GM12878 (cell line): ENCODE results near the gene NELL1. TPM values are rescaled to one million over a fixed set of nuclear protein-coding genes. Genes with fewer than 3 reads are reported as not detected.

Experiments used
- ATAC-seq: fragments of 200-7000 bp; cut with Tn5 transposase; 3 replicates; pipeline ENCODE4 v1.9.1; 2020; ENCODE audit warnings: mild to moderate bottlenecking, moderate library complexity
- BruUV-seq: library from RNA; stranded (reverse); fragments of 400-500 nt; replicated peaks from 2 replicates; lab custom pipeline; 2021; lab: Mats Ljungman, UMichigan
- CTCF ChIA-PET: fragments of 300-600 bp; sonication (Branson Sonifier 250); formaldehyde crosslinking; extraction: SDS; loops from one replicate; lab custom pipeline; 2021; ENCODE audit warnings: inconsistent platforms; lab: Yijun Ruan, JAX
- POLR2A ChIA-PET: fragments of 350-600 bp; formaldehyde crosslinking; extraction: SDS; loops from one replicate; lab custom pipeline; 2021; ENCODE audit warnings: inconsistent platforms; lab: Charles Lee
- RAD21 ChIA-PET: fragments of 300-600 bp; sonication (Branson Sonifier 250); formaldehyde crosslinking; loops from one replicate; lab custom pipeline; 2023; ENCODE audit warnings: antibody characterized with exemption; ENCODE audit not compliant: unreplicated experiment; lab: Charles Lee
- SMC1A ChIA-PET: fragments of 300-600 bp; sonication (Branson Sonifier 250); formaldehyde crosslinking; loops from one replicate; lab custom pipeline; 2023; ENCODE audit not compliant: unreplicated experiment, uncharacterized antibody; lab: Charles Lee
- DNase-seq: peaks from one replicate; pipeline ENCODE4 v3.0.0-alpha.2; 2011; ENCODE audit warnings: low read depth, low spot score
- FAIRE-seq: peaks from 3 replicates; lab custom pipeline; 2011; peaks lifted over from hg19 to GRCh38; lab: Jason Lieb, UNC
- H2AFZ ChIP-seq: 2 replicates; pipeline ENCODE4 v1.6.0; 2011; ENCODE audit warnings: low read depth, low read length, control low read depth; ENCODE audit not compliant: control insufficient read depth
- H3K27ac ChIP-seq: 2 replicates; pipeline ENCODE4 v1.5.1; 2011; ENCODE audit warnings: control low read depth; ENCODE audit not compliant: control insufficient read depth, insufficient read depth
- H3K27me3 ChIP-seq, 2 experiments: replicated peaks in 1 of 2; 2 replicates each; pipeline versions ENCODE4 v1.6.0 to v1.6.1; 2011; ENCODE audit warnings: low read length in 1 of 2; ENCODE audit not compliant: control insufficient read depth in 2 of 2, insufficient read depth in 2 of 2
- H3K36me3 ChIP-seq, 2 experiments: 2 replicates each; pipeline ENCODE4 v1.5.1; 2011; ENCODE audit warnings: low read length in 1 of 2; ENCODE audit not compliant: control insufficient read depth in 2 of 2, insufficient read depth in 2 of 2
- H3K4me1 ChIP-seq: 2 replicates; pipeline ENCODE4 v1.6.1; 2011; ENCODE audit warnings: mild to moderate bottlenecking, low read length, moderate library complexity, mixed read lengths; ENCODE audit not compliant: control insufficient read depth, insufficient read depth
- H3K4me2 ChIP-seq: 2 replicates; pipeline ENCODE4 v1.6.0; 2011; ENCODE audit warnings: control low read depth; ENCODE audit not compliant: control insufficient read depth, insufficient read depth
- H3K4me3 ChIP-seq: fragments of 200-600 bp; sonication (generic); 2 replicates; pipeline ENCODE4 v1.5.1; 2016
- H3K79me2 ChIP-seq: 2 replicates; pipeline ENCODE4 v1.6.0; 2011; ENCODE audit warnings: low read length; ENCODE audit not compliant: control insufficient read depth, insufficient read depth
- H3K9ac ChIP-seq: 2 replicates; pipeline ENCODE4 v1.8.0; 2011; ENCODE audit warnings: low read length, control low read depth, mixed read lengths; ENCODE audit not compliant: control insufficient read depth, insufficient read depth
- H3K9me3 ChIP-seq: replicated peaks from 3 replicates; pipeline ENCODE4 v1.5.1; 2011; ENCODE audit warnings: mild to moderate bottlenecking, low read length; ENCODE audit not compliant: control insufficient read depth, insufficient read depth
- H4K20me1 ChIP-seq: 2 replicates; pipeline ENCODE4 v1.6.0; 2011; ENCODE audit not compliant: control insufficient read depth, insufficient read depth
- MEF2A ChIP-seq: IDR thresholded peaks from 2 replicates; pipeline ENCODE4 v1.6.1; 2011; ENCODE audit warnings: low read depth, mild to moderate bottlenecking, low read length, moderate library complexity; ENCODE audit not compliant: insufficient read depth
- MXI1 ChIP-seq: fragments of 150-350 bp; IDR thresholded peaks from 2 replicates; pipeline ENCODE4 v1.6.1; 2011; ENCODE audit warnings: low read depth, mild to moderate bottlenecking, inconsistent platforms, low read length, improper control_type of control experiment
- SMC3 ChIP-seq: IDR thresholded peaks from 2 replicates; pipeline ENCODE4 v1.6.1; 2011; ENCODE audit warnings: low read length, improper control_type of control experiment, borderline replicate concordance
- SREBF2 ChIP-seq: IDR thresholded peaks from 2 replicates; pipeline ENCODE4 v1.6.1; 2012; ENCODE audit warnings: mild to moderate bottlenecking, low read length
- SUPT20H ChIP-seq: IDR thresholded peaks from 2 replicates; pipeline ENCODE4 v1.6.1; 2011; ENCODE audit warnings: low read depth, mild to moderate bottlenecking, low read length, moderate library complexity, borderline replicate concordance; ENCODE audit not compliant: control insufficient read depth
- ZNF592 ChIP-seq: fragments of 450-650 bp; IDR thresholded peaks from 2 replicates; pipeline ENCODE4 v1.6.1; 2017; ENCODE audit warnings: mild to moderate bottlenecking, moderate library complexity
- WGBS: methylation state at CpG from one replicate; pipeline ENCODE4 v1.1.6; 2016; ENCODE audit warnings: low lambda C conversion rate; ENCODE audit not compliant: insufficient replicate concordance, insufficient coverage; ENCODE audit errors: missing lambda C conversion rate; 5-methylcytosine and 5-hydroxymethylcytosine counted together
- in situ Hi-C: fragments of 300-500 bp; cut with MboI; formaldehyde crosslinking; loops from 9 replicates; pipeline ENCODE4 v1.14.3; 2018; ENCODE audit warnings: mixed read lengths
- intact Hi-C: fragments of 100-400 bp; cut with micrococcal nuclease; formaldehyde crosslinking; loops from one replicate; pipeline ENCODE4 v1.14.2; 2022; ENCODE audit not compliant: unreplicated experiment
- polyA plus RNA-seq, 11 experiments: library from polyadenylated mRNA; depleted of rRNA in 4 of 11; unstranded in 6 of 11; stranded (reverse) in 5 of 11; fragments of >200 nt; fragmentation: Nextera tagmentation in 4 of 11; fragmentation: Illumina TruSeq in 1 of 11; extraction: Ambion mirVana in 4 of 11; extraction: Trizol in 1 of 11; gene quantifications; 1 replicate in 1 of 11; 2 replicates in 10 of 11; pipeline versions ENCODE4 v1.2.1 to v1.2.3, GENCODE V29; 2011 to 2016; ENCODE audit warnings: inconsistent platforms in 2 of 11, missing spikeins in 2 of 11, low read depth in 1 of 11
- total RNA-seq, 4 experiments: library from RNA; depleted of rRNA in 3 of 4; stranded (reverse); fragments of >200 nt in 3 of 4; fragmentation: Illumina TruSeq in 1 of 4; extraction: Trizol in 1 of 4; gene quantifications; 2 replicates each; pipeline versions ENCODE4 v1.2.1 to v1.2.3, GENCODE V29; 2013 to 2021
- TF ChIP-seq, protein P1 (sequence below): fragments of 150-350 bp; IDR thresholded peaks from 2 replicates; pipeline ENCODE4 v1.6.1; 2016; ENCODE audit warnings: low read depth, low read length
- TF ChIP-seq, protein P2 (sequence below): IDR thresholded peaks from 2 replicates; pipeline ENCODE4 v1.6.1; 2012; ENCODE audit warnings: improper control_type of control experiment, low read depth, low read length; ENCODE audit not compliant: insufficient replicate concordance

The NELL1 gene
- total and polyA plus RNA-seq, 10 of the 15 experiments (the other 5 are each of a cell fraction or from before 2014, with no cell fraction given): 0.02 to 0.12 TPM; not detected in 8

DNA sequence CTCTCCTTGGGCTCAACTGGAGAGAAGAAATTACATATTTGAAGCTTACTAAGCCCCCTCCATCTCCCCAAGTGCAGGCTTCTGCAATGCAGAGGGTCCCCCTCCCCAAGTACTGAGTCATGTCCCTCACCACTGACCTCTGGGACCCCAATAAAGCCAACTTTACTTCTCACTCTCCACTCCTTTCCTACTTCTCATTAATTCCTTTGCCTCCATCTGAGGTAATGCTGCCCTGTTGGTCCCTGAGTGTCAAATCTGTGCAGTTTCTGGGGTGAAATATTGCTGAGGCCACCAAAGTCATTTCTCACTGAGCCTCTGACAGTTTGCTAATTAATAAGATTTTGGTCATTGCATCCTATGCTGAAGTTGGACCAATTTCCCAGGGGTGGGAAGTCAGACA lies 101.6 kb downstream of the NELL1 start (continued):
- TF ChIP-seq SREBF2: no peak

- RAD21 ChIA-PET: no interaction called here
- in situ Hi-C loops: no loop called here
- no TSS peak for BruUV-seq
- intact Hi-C loops: no loop called here
- Histone ChIP-seq H3K4me1 (no peaks in the 10 kb centered on the region), H3K27ac (no peak overlapping the region), H3K27me3 (no peaks in the 10 kb centered on the region), H3K79me2 (no peaks in the 10 kb centered on the region), H2AFZ (no peak overlapping the region), H3K4me3 (no peak overlapping the region), H4K20me1 (no peaks in the 10 kb centered on the region), H3K4me2 (no peak overlapping the region), H3K9ac (no peak overlapping the region), H3K9me3 (no peaks in the 10 kb centered on the region), H3K36me3 (no peaks in the 10 kb centered on the region)
- SMC1A ChIA-PET: no interaction called here
- 43% methylated on average over 3 of the region's 3 CpGs for WGBS
- FAIRE-seq (no peak), ATAC-seq (no peak), DNase-seq (no peak)
- CTCF ChIA-PET: no interaction called here
- POLR2A ChIA-PET: no interaction called here
- TF ChIP-seq MXI1 (no peak), SMC3 (no peak), ZNF592 (no peak), SUPT20H (no peak), MEF2A (no peak)
- TF ChIP-seq, protein P1, sequence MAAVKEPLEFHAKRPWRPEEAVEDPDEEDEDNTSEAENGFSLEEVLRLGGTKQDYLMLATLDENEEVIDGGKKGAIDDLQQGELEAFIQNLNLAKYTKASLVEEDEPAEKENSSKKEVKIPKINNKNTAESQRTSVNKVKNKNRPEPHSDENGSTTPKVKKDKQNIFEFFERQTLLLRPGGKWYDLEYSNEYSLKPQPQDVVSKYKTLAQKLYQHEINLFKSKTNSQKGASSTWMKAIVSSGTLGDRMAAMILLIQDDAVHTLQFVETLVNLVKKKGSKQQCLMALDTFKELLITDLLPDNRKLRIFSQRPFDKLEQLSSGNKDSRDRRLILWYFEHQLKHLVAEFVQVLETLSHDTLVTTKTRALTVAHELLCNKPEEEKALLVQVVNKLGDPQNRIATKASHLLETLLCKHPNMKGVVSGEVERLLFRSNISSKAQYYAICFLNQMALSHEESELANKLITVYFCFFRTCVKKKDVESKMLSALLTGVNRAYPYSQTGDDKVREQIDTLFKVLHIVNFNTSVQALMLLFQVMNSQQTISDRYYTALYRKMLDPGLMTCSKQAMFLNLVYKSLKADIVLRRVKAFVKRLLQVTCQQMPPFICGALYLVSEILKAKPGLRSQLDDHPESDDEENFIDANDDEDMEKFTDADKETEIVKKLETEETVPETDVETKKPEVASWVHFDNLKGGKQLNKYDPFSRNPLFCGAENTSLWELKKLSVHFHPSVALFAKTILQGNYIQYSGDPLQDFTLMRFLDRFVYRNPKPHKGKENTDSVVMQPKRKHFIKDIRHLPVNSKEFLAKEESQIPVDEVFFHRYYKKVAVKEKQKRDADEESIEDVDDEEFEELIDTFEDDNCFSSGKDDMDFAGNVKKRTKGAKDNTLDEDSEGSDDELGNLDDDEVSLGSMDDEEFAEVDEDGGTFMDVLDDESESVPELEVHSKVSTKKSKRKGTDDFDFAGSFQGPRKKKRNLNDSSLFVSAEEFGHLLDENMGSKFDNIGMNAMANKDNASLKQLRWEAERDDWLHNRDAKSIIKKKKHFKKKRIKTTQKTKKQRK: no peak
- TF ChIP-seq, protein P2, sequence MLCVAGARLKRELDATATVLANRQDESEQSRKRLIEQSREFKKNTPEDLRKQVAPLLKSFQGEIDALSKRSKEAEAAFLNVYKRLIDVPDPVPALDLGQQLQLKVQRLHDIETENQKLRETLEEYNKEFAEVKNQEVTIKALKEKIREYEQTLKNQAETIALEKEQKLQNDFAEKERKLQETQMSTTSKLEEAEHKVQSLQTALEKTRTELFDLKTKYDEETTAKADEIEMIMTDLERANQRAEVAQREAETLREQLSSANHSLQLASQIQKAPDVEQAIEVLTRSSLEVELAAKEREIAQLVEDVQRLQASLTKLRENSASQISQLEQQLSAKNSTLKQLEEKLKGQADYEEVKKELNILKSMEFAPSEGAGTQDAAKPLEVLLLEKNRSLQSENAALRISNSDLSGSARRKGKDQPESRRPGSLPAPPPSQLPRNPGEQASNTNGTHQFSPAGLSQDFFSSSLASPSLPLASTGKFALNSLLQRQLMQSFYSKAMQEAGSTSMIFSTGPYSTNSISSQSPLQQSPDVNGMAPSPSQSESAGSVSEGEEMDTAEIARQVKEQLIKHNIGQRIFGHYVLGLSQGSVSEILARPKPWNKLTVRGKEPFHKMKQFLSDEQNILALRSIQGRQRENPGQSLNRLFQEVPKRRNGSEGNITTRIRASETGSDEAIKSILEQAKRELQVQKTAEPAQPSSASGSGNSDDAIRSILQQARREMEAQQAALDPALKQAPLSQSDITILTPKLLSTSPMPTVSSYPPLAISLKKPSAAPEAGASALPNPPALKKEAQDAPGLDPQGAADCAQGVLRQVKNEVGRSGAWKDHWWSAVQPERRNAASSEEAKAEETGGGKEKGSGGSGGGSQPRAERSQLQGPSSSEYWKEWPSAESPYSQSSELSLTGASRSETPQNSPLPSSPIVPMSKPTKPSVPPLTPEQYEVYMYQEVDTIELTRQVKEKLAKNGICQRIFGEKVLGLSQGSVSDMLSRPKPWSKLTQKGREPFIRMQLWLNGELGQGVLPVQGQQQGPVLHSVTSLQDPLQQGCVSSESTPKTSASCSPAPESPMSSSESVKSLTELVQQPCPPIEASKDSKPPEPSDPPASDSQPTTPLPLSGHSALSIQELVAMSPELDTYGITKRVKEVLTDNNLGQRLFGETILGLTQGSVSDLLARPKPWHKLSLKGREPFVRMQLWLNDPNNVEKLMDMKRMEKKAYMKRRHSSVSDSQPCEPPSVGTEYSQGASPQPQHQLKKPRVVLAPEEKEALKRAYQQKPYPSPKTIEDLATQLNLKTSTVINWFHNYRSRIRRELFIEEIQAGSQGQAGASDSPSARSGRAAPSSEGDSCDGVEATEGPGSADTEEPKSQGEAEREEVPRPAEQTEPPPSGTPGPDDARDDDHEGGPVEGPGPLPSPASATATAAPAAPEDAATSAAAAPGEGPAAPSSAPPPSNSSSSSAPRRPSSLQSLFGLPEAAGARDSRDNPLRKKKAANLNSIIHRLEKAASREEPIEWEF: no peak
Measured at GRCh38 chr11:20771681-20772080, 102.3 kb downstream of the NELL1 start.
